Breast epithelium (tissue), 3 donors: Measurements from ENCODE around the gene TTC7B.

Source experiments
- POLR2A ChIP-seq: fragments of 450-650 bp; IDR thresholded peaks from one replicate; pipeline ENCODE4 v1.6.1; 2016; ENCODE audit warnings: antibody characterized with exemption, mild to moderate bottlenecking, moderate library complexity
- TF ChIP-seq, protein P1 (sequence below), 3 donors: fragments of 450-650 bp; IDR thresholded peaks; one replicate each; pipeline ENCODE4 v1.5.1; 2016 to 2017; ENCODE audit warnings: antibody characterized with exemption in 3 of 3, mild to moderate bottlenecking in 3 of 3, moderate library complexity in 3 of 3

DNA sequence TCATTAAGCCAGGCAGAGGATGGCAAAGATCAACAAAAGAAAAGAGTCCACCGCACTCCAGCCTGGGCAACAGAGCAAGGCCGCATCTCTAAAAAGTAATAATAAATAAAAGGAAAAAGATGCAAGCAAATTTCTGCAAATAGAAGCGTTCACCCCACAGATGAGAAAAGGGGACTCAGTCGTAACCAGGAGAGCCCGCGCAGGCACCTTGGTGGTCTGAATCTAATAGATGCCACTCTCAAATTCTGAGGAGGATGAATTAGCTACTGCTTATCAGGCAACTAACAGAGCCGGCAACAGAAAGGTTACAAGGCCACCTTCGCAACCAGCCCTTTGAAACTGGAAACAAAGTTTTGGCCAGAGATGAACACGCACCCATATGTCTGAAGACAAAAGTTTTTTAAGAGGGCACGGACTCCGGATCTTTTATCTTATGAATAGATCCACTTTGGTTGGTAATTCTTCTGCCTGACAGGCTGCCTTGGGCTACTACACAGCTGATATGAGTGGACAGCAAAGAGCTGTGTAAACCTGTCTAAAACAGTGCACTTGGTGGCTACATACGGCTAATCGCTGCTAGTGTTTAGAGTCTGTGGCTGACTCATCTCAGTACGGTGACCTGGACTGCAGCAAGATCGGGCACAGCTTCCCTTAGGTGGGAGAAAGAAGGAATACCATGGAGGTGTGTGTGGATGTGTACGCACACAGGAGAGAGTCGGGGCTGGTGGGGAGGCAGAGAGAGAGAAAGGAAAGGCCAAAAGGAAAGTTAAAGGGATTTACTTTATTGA, 32.9 kb upstream of the TTC7B start:
- no peak for TF ChIP-seq POLR2A
- TF ChIP-seq, protein P1, sequence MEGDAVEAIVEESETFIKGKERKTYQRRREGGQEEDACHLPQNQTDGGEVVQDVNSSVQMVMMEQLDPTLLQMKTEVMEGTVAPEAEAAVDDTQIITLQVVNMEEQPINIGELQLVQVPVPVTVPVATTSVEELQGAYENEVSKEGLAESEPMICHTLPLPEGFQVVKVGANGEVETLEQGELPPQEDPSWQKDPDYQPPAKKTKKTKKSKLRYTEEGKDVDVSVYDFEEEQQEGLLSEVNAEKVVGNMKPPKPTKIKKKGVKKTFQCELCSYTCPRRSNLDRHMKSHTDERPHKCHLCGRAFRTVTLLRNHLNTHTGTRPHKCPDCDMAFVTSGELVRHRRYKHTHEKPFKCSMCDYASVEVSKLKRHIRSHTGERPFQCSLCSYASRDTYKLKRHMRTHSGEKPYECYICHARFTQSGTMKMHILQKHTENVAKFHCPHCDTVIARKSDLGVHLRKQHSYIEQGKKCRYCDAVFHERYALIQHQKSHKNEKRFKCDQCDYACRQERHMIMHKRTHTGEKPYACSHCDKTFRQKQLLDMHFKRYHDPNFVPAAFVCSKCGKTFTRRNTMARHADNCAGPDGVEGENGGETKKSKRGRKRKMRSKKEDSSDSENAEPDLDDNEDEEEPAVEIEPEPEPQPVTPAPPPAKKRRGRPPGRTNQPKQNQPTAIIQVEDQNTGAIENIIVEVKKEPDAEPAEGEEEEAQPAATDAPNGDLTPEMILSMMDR (IDR thresholded peaks at IDR 0.05), result no peak
